GM23248 (cell line): ENCODE data around the gene USP20. TPM values are rescaled to one million over a fixed set of nuclear protein-coding genes. Genes with fewer than 3 reads are reported as not detected.

Experiments
- DNase-seq: peaks from one replicate; pipeline ENCODE4 v3.0.0-alpha.2; 2015
- H2AFZ ChIP-seq: fragments of 200-600 bp; sonication (generic); 2 replicates; pipeline ENCODE4 v1.6.1; 2016; ENCODE audit warnings: antibody characterized with exemption
- H3F3A ChIP-seq: fragments of 200-600 bp; sonication (generic); 2 replicates; pipeline ENCODE4 v1.6.1; 2016; ENCODE audit warnings: mild to moderate bottlenecking, antibody characterized with exemption, mixed run types; ENCODE audit not compliant: insufficient read depth
- H3K27ac ChIP-seq: fragments of 200-600 bp; sonication (generic); 2 replicates; pipeline ENCODE4 v1.5.1; 2016; ENCODE audit warnings: mild to moderate bottlenecking
- H3K27me3 ChIP-seq: fragments of 200-600 bp; sonication (generic); replicated peaks from 2 replicates; pipeline ENCODE4 v1.6.1; 2016; ENCODE audit warnings: mild to moderate bottlenecking; ENCODE audit not compliant: insufficient read depth
- H3K36me3 ChIP-seq: fragments of 200-600 bp; sonication (generic); 2 replicates; pipeline ENCODE4 v1.6.1; 2016; ENCODE audit warnings: low read depth, mild to moderate bottlenecking
- H3K4me1 ChIP-seq: fragments of 200-600 bp; sonication (generic); 2 replicates; pipeline ENCODE4 v1.6.1; 2016; ENCODE audit warnings: mild to moderate bottlenecking; ENCODE audit not compliant: insufficient read depth
- H3K4me2 ChIP-seq: fragments of 200-600 bp; sonication (generic); one replicate; pipeline ENCODE4 v1.6.1; 2016; ENCODE audit warnings: mild to moderate bottlenecking; ENCODE audit not compliant: unreplicated experiment
- H3K4me3 ChIP-seq: fragments of 200-600 bp; sonication (generic); 2 replicates; pipeline ENCODE4 v1.5.1; 2016; ENCODE audit warnings: mild to moderate bottlenecking
- H3K79me2 ChIP-seq: fragments of 200-600 bp; sonication (generic); 2 replicates; pipeline ENCODE4 v1.6.1; 2016; ENCODE audit warnings: mild to moderate bottlenecking; ENCODE audit not compliant: insufficient read depth
- H3K9ac ChIP-seq: fragments of 200-600 bp; sonication (generic); 2 replicates; pipeline ENCODE4 v1.6.1; 2016; ENCODE audit warnings: mild to moderate bottlenecking
- H3K9me2 ChIP-seq: fragments of 200-600 bp; sonication (generic); 2 replicates; pipeline ENCODE4 v1.6.1; 2016; ENCODE audit warnings: mixed run types, mild to moderate bottlenecking, moderate library complexity; ENCODE audit not compliant: insufficient read depth
- H3K9me3 ChIP-seq: fragments of 200-600 bp; sonication (generic); one replicate; pipeline ENCODE4 v1.6.1; 2017; ENCODE audit warnings: low read depth
- H4K20me1 ChIP-seq: fragments of 200-600 bp; sonication (generic); 2 replicates; pipeline ENCODE4 v1.6.0; 2016; ENCODE audit not compliant: insufficient read depth
- EZH2 ChIP-seq: fragments of 200-600 bp; sonication (generic); IDR thresholded peaks from 2 replicates; pipeline ENCODE4 v1.6.1; 2018; ENCODE audit warnings: antibody characterized with exemption, mild to moderate bottlenecking; ENCODE audit not compliant: insufficient read depth, poor library complexity, severe bottlenecking
- EZH2phosphoT487 ChIP-seq: fragments of 200-600 bp; sonication (generic); IDR thresholded peaks from 2 replicates; pipeline ENCODE4 v1.6.1; 2018; ENCODE audit warnings: antibody characterized with exemption, moderate library complexity, mild to moderate bottlenecking, low read depth; ENCODE audit not compliant: insufficient read depth
- WGBS, 2 experiments: methylation state at CpG; one replicate each; pipeline ENCODE4 v1.1.6; 2015 to 2017; ENCODE audit warnings: low lambda C conversion rate in 2 of 2, low coverage in 1 of 2; ENCODE audit errors: missing lambda C conversion rate in 2 of 2; 5-methylcytosine and 5-hydroxymethylcytosine counted together
- in situ Hi-C: fragments of 300-500 bp; cut with MboI; formaldehyde crosslinking; loops from 2 replicates; pipeline ENCODE4 v1.15.0; 2020
- polyA plus RNA-seq: library from polyadenylated mRNA; unstranded; fragments of >200 nt; fragmentation: Nextera tagmentation; extraction: Ambion mirVana; gene quantifications from 2 replicates; pipeline ENCODE4 v1.2.1, GENCODE V29; 2016
- total RNA-seq: library from RNA; depleted of rRNA; stranded (reverse); fragments of >200 nt; shearing (Covaris generic); gene quantifications from 2 replicates; pipeline ENCODE4 v1.2.3, GENCODE V29; 2014

USP20 gene
- total and polyA plus RNA-seq, 2 experiments from 2014 or later = 10.3 to 15.8 TPM

- Histone ChIP-seq H2AFZ (no peak overlapping the region), H3K4me2 (peak overlapping the region; percentile 47), H3K36me3 (0 out of 2 replicates have a peak, but pooled peaks cover 4% of the 10 kb centered on the region), H3F3A (peaks cover 4% of the 10 kb centered on the region; the same call in 1 of the 2 replicates), H3K27me3 (no peaks in the 10 kb centered on the region), H3K9ac (peak overlapping the region; percentile 36; the same call in 1 of the 2 replicates), H3K4me3 (no peak overlapping the region), H3K9me2 (no peaks in the 10 kb centered on the region), H3K4me1 (peaks cover 16% of the 10 kb centered on the region), H3K27ac (peak overlapping the region; percentile 42), H3K9me3 (no peaks in the 10 kb centered on the region), H3K79me2 (no peaks in the 10 kb centered on the region), H4K20me1 (no peaks in the 10 kb centered on the region)
- WGBS, 2 experiments = 75 to 78% methylated on average over 15 of the region's 15 CpGs
- DNase-seq = peak; percentile 99
- TF ChIP-seq EZH2phosphoT487 = peak; percentile 71; the same call in 1 of the 2 replicates
- no peak for TF ChIP-seq EZH2
- in situ Hi-C loops = no loop called here
Observed at GRCh38 chr9:129910628-129911567, 75.6 kb downstream of the USP20 start.

GRCh38 chr9:129914051-129914450 is 78.8 kb downstream of the USP20 start:
- H3K9me2 ChIP-seq = no peaks in the 10 kb centered on the region
- peaks cover 16% of the 10 kb centered on the region for H3K4me1 ChIP-seq
- H4K20me1 ChIP-seq = no peaks in the 10 kb centered on the region
- peaks cover 5% of the 10 kb centered on the region; the same call in 1 of the 2 replicates for H3K36me3 ChIP-seq
- H3K9ac ChIP-seq = no peak overlapping the region
- H3K4me3 ChIP-seq = no peak overlapping the region
- no peaks in the 10 kb centered on the region for H3K27me3 ChIP-seq
- TF ChIP-seq EZH2 (no peak), EZH2phosphoT487 (no peak)
- no peaks in the 10 kb centered on the region for H3K9me3 ChIP-seq
- no peak overlapping the region for H3K4me2 ChIP-seq
- 95 to 97% methylated on average over 5 of the region's 5 CpGs for WGBS, 2 experiments
- H3K79me2 ChIP-seq = no peaks in the 10 kb centered on the region
- H2AFZ ChIP-seq = no peak overlapping the region
- no peak overlapping the region for H3K27ac ChIP-seq
- in situ Hi-C loops = no loop called here
- no peak for DNase-seq
- H3F3A ChIP-seq = peaks cover 4% of the 10 kb centered on the region; the same call in 1 of the 2 replicates

DNA sequence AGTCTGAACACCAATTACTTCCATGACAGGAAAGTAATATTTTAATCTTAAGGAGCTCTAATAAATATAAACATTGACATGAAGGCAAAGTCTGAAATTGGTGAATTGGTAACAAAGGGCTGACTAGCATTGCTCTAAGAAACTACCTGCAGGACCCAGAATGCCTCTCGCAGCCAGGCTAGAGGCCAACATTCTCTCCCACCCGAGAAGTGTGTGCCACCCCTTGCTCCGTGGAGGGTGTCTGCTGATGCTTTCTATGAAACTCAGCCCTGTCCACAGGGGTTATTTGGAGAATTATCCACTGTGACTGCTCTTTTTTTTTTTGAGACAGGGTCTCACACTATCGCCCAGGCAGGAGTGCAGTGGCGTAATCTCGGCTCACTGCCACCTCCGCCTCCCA is 81.4 kb downstream of the USP20 start:
- in situ Hi-C loops = no loop called here
- TF ChIP-seq EZH2phosphoT487 (no peak), EZH2 (no peak)
- DNase-seq = no peak
- WGBS, 2 experiments = 95 to 97% methylated on average over 7 of the region's 7 CpGs
- Histone ChIP-seq H3K9me3 (no peaks in the 10 kb centered on the region), H3K36me3 (peaks cover 5% of the 10 kb centered on the region; the same call in 1 of the 2 replicates), H3K27me3 (no peaks in the 10 kb centered on the region), H3K9ac (no peak overlapping the region), H3K4me3 (no peak overlapping the region), H3F3A (no peaks in the 10 kb centered on the region), H3K79me2 (no peaks in the 10 kb centered on the region), H2AFZ (no peak overlapping the region), H3K9me2 (no peaks in the 10 kb centered on the region), H3K4me1 (no peaks in the 10 kb centered on the region), H4K20me1 (no peaks in the 10 kb centered on the region), H3K27ac (no peak overlapping the region), H3K4me2 (no peak overlapping the region)

DNA sequence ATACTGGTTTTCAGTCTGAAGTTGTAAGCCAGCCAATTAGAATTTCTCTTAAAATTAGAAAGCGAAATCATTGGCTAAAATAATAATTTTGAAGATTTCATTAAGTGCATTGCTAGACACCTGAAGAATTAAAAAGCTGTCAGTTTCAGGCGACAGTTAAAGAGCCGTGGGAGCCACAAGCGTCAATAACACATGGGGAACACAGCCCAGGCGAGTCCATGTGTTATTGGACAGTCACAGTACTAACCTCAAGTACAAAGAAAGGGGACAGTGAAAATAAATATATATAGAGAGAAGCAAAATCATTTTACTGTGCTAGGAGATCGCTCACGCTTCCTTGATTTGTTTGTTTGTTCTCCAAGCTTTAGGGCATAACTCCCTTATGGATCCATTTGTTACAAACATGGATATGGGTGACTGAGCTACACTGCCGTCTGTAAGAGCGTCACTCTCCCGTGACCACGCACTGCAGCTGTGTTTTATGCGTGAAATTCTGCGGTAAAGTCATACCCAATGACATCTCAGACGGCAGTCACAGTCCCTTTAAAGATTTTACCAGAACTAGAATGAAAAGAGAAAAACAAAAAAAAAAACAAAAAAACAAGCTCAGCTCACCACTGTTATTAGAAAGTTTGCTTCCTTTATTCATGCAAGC is 83.2 kb downstream of the USP20 start:
- H3K9me3 ChIP-seq = no peaks in the 10 kb centered on the region

More for the DNA sequence above, 83.2 kb downstream of the USP20 start:
- Histone ChIP-seq H3K9me2 (no peaks in the 10 kb centered on the region), H3K27ac (no peak overlapping the region), H3K27me3 (no peaks in the 10 kb centered on the region), H3K4me1 (no peaks in the 10 kb centered on the region), H3F3A (no peaks in the 10 kb centered on the region), H3K9ac (no peak overlapping the region), H3K79me2 (no peaks in the 10 kb centered on the region), H3K4me2 (no peak overlapping the region), H4K20me1 (no peaks in the 10 kb centered on the region), H3K4me3 (no peak overlapping the region), H3K36me3 (peaks cover 5% of the 10 kb centered on the region; the same call in 1 of the 2 replicates), H2AFZ (no peak overlapping the region)
- DNase-seq = no peak
- in situ Hi-C loops = no loop called here
- TF ChIP-seq EZH2 (no peak), EZH2phosphoT487 (no peak)
- WGBS, 2 experiments = 91% methylated on average over 14 of the region's 14 CpGs
